ENCODE data around the gene CASQ1. TPM values are rescaled to one million over a fixed set of nuclear protein-coding genes. Genes with fewer than 3 reads are reported as not detected.

Gene CASQ1
- total and polyA plus RNA-seq, 9 of the 15 experiments (the other 6 are each of a cell fraction or from before 2014, with no cell fraction given): not detected

- no TSS peak for BruUV-seq (replicated peaks)
- Histone ChIP-seq H3K4me3 (no peak overlapping the region), H4K20me1 (replicated peaks; ENCODE audit: control insufficient read depth, insufficient read depth, low read length) (no peaks in the 10 kb centered on the region), H3K27me3 (ENCODE audit: control insufficient read depth in 2 of 2, insufficient read depth in 2 of 2, low read length in 2 of 2) (peaks cover 15 to 45% of the 10 kb centered on the region in 2 experiments), H3K4me1 (replicated peaks in 1 of 2; ENCODE audit: control insufficient read depth in 2 of 2, insufficient read depth in 2 of 2, low read length in 2 of 2) (peaks cover 0 to 9% of the 10 kb centered on the region in 2 experiments; a peak in 3 of 5 replicates), H3K36me3 (ENCODE audit: control insufficient read depth, insufficient read depth, low read length) (no peaks in the 10 kb centered on the region), H3K79me2 (ENCODE audit: control insufficient read depth, insufficient read depth, low read length) (no peaks in the 10 kb centered on the region), H3K9me1 (ENCODE audit: control insufficient read depth, insufficient read depth, low read length) (no peaks in the 10 kb centered on the region), H2AFZ (ENCODE audit: low read depth, low read length) (no peak overlapping the region), H3K9ac (ENCODE audit: insufficient read depth in 1 of 2, low read depth in 2 of 2, low read length in 2 of 2) (no peak overlapping the region), H3K4me2 (ENCODE audit: insufficient read depth, low read length) (no peak overlapping the region), H3K9me3 (replicated peaks; ENCODE audit: control insufficient read depth, insufficient read depth, low read depth, low read length) (no peaks in the 10 kb centered on the region), H3K27ac (ENCODE audit: extremely low read depth, low read depth, low read length) (no peak overlapping the region)
- DNase-seq (ENCODE audit: extremely low read depth in 1 of 4, low spot score in 3 of 4) (peak in 1 of 4 experiments; percentile 37), ATAC-seq (peak; percentile 85), FAIRE-seq (peak; percentile 74)
- POLR2A ChIA-PET: no interaction called here
- CTCF ChIA-PET (ENCODE audit: low intra/inter-chr PET ratio): interaction anchor here (0.8 to 1.0 kb wide), 2 partner anchors 63 to 213 kb away, joined by 3 to 4 read pairs; no protein-coding TSS in a partner anchor
- in situ Hi-C loops (cut with MboI): no loop called here
- intact Hi-C loops (cut with micrococcal nuclease): loop anchor here (1.0 to 5.0 kb wide), 4 partner anchors 62 to 213 kb away; no protein-coding TSS in a partner anchor
- 33% methylated on average over 1 of the region's 1 CpG for WGBS (ENCODE audit: insufficient coverage, low coverage, missing lambda C conversion rate)
- no peak for TF ChIP-seq CBFB (CRISPR knock-in tag; IDR thresholded peaks at IDR 0.05)
- peak; percentile 47; the same call in 1 of the 2 replicates for TF ChIP-seq DEAF1 (CRISPR knock-in tag; IDR thresholded peaks at IDR 0.05)
- TF ChIP-seq MEF2A (IDR thresholded peaks at IDR 0.05; ENCODE audit: control insufficient read depth, low read depth, low read length): no peak
- no peak for TF ChIP-seq NCOA2 (IDR thresholded peaks at IDR 0.05; ENCODE audit: partially characterized antibody in 2 of 2)
- 0 out of 2 replicates have a peak, but pooled peaks have one; percentile 12 for TF ChIP-seq CBFA2T3 (IDR thresholded peaks at IDR 0.05)
- TF ChIP-seq LARP7 (IDR thresholded peaks at IDR 0.05): no peak
- no peak for TF ChIP-seq ATF4 (CRISPR knock-in tag; IDR thresholded peaks at IDR 0.05)
- TF ChIP-seq, protein P1, sequence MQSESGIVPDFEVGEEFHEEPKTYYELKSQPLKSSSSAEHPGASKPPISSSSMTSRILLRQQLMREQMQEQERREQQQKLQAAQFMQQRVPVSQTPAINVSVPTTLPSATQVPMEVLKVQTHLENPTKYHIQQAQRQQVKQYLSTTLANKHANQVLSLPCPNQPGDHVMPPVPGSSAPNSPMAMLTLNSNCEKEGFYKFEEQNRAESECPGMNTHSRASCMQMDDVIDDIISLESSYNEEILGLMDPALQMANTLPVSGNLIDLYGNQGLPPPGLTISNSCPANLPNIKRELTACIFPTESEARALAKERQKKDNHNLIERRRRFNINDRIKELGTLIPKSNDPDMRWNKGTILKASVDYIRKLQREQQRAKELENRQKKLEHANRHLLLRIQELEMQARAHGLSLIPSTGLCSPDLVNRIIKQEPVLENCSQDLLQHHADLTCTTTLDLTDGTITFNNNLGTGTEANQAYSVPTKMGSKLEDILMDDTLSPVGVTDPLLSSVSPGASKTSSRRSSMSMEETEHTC (IDR thresholded peaks at IDR 0.05): no peak
- TF ChIP-seq CTCF (IDR thresholded peaks at IDR 0.05 in 2 of 3, conservative IDR thresholded peaks at IDR 0.05 in 1 of 3; ENCODE audit: insufficient read depth in 2 of 3, low read depth in 1 of 3, low read length in 3 of 3): peak; percentile 39 to 60 (median 57)
- no peak for TF ChIP-seq MTA3 (IDR thresholded peaks at IDR 0.05; ENCODE audit: borderline replicate concordance)
- TF ChIP-seq, protein P2, sequence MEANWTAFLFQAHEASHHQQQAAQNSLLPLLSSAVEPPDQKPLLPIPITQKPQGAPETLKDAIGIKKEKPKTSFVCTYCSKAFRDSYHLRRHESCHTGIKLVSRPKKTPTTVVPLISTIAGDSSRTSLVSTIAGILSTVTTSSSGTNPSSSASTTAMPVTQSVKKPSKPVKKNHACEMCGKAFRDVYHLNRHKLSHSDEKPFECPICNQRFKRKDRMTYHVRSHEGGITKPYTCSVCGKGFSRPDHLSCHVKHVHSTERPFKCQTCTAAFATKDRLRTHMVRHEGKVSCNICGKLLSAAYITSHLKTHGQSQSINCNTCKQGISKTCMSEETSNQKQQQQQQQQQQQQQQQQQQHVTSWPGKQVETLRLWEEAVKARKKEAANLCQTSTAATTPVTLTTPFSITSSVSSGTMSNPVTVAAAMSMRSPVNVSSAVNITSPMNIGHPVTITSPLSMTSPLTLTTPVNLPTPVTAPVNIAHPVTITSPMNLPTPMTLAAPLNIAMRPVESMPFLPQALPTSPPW (CRISPR knock-in tag; IDR thresholded peaks at IDR 0.05): 0 out of 2 replicates have a peak, but pooled peaks have one; percentile 8
- TF ChIP-seq ZNF23 (CRISPR knock-in tag; IDR thresholded peaks at IDR 0.05): no peak
- no peak for TF ChIP-seq COPS2 (conservative IDR thresholded peaks at IDR 0.05)
- no peak for TF ChIP-seq RFX1 (IDR thresholded peaks at IDR 0.05)
- no peak for TF ChIP-seq EP300 (IDR thresholded peaks at IDR 0.05; ENCODE audit: low read length)
- peak; percentile 69 to 73 for TF ChIP-seq RAD21 (CRISPR knock-in tag; conservative IDR thresholded peaks at IDR 0.05 in 1 of 2, IDR thresholded peaks at IDR 0.05 in 1 of 2)
Observed at GRCh38 chr1:160163615-160164014, 26.8 kb upstream of the CASQ1 start.

Measured in K562 (cell line).